HG03108 (cell line): ENCODE measurements around the gene STEAP4.

Experiments
- ATAC-seq: cut with Tn5 transposase; IDR thresholded peaks from one replicate; pipeline ENCODE4 v1.9.1; 2021; ENCODE audit warnings: moderate library complexity; ENCODE audit not compliant: unreplicated experiment

Gene STEAP4

DNA sequence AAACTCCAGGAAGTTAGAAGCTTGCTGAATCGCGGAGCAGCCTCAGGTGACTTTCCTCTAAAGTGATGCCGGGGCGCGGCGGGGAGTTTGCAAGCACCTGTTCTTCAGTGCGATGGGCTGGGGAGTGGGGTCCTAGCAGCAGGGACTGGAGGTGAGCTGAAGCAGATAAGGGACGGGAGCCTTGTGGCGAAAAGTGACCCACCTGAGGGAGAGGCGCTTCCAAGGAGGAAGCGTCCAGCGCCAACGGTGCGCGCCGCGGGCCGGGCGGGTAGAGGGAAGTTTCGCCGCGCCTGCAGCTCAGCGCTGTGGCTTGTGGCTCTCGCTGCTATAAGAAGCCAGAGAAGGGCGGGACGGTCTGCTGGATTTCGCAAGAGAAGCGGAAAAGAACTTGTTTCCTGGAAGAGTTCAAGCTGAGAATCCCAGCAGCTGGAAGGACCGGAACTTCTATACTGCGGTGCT, at the start of gene STEAP4:
Gene STEAP4, minus strand, starts transcription at position 305 of the 459 bp plus-strand sequence. CDS start 22,625 bp downstream, outside the sequence.
- ATAC-seq, result no peak

GRCh38 chr7:88355011-88355410, 48.3 kb upstream of the STEAP4 start:
- ATAC-seq, result no peak

GRCh38 chr7:88350118-88350517, 43.4 kb upstream of the STEAP4 start:
- no peak for ATAC-seq

DNA sequence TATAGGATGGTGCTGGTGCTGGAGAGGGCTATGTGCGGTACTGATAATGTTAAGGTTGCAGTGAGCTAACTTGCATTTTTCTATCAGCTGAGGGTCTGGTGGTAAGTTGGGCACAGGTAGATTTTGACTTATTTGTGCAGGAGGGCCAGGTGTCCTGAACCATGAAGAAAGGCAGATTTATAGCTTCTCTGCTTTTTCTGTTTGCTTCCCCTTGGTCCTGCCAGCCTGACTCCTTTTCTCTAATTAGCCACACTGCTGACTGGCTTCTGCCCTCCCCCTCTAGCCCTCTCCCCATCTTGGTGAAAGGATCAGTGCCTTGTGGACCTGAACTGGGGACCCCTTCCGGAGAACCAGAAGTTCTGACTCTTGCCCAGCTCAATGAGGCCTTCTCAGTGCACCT, 40.8 kb upstream of the STEAP4 start:
- no peak for ATAC-seq

DNA sequence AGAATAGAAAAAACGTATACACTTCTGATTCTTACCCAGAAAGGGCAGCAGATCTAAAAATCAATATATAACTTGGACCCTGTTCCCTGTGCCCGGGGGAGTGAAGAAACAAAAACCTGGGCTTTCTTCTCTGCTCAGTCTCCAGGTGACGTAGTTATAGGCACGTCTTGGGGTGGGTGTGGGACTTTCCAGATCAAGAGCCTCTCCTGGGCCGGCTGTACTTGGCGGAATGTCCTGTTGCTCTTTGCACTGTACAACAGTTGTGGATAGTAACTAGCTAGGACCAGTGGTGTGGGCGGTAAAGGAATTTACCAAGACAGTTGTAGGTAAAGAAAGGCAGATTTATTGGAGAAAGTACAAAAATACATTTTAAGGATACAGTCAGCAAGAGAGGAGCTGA, 40.4 kb upstream of the STEAP4 start:
- no peak for ATAC-seq

GRCh38 chr7:88346357-88346756, 39.7 kb upstream of the STEAP4 start:
- no peak for ATAC-seq

GRCh38 chr7:88344956-88345832, 38.5 kb upstream of the STEAP4 start:
- ATAC-seq, result no peak

- ATAC-seq, result no peak
Measured at GRCh38 chr7:88344271-88344670, 37.6 kb upstream of the STEAP4 start.

- ATAC-seq, result no peak
Measured at GRCh38 chr7:88339195-88339922, 32.7 kb upstream of the STEAP4 start.

- no peak for ATAC-seq
Measured at GRCh38 chr7:88338503-88338902, 31.8 kb upstream of the STEAP4 start.

GRCh38 chr7:88337572-88337971, 30.9 kb upstream of the STEAP4 start:
- no peak for ATAC-seq

DNA sequence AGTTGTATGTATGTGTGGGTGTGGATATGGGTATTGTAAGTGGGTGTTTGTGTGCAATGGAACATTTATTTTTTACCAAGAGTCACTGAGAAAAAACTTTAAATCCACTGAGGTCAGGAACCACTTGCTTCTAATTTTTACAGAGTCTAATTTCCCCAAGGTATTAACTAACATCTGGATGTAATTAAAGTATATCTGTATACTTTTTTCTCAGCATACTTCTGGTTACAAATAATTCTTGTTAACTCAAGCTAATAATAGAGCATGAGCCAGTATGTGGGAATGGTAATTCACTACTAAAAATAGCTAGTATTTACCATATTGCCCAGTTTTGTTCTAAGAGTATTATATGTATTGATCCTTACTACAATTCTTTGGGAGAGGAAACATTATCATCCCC, 24.6 kb upstream of the STEAP4 start:
- no peak for ATAC-seq

DNA sequence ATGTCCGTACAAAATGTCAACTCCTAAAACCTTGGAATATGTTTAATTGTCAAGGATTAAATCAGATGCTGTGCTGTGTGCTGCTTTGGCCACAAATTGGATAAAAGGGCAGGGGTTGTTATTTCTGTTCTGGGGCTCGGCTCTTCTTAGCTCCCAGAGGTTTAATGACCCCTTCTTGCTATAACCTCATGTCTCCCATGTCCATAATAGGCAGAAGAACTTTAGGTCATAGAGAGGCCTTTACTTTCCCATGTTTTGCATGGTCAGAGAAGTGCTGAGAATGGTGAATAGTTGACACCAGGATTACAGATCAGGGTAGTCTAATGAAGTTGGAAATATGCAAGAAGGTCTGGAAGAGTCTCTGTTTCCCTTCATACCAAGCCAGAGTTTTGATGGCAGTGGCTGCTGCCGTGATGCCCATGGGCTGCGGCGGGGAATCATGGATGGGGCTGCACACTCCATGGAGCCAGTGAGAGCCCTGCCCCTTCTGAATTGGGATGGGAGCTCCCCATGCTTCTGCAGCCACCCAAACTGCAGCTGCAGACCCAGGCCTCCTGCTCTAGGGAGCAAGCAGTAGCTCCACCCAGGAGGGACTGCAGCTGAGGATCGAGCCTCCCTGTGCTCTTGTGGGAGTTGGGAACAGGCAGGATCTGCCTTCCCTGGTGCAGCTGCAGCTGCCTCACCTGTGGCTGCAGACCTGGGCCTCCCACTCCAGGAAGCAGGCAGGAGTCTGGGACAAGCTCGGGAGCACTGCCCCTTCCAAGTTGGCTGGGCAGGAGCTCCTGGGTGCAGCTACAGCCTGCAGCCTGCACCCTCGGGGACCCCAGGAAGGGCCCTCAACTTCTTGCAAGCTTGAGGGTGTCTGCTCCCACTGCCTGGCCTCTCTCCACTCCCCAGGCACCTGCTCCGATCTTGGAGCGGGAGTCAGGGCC, 23.1 kb upstream of the STEAP4 start:
- ATAC-seq, result no peak

DNA sequence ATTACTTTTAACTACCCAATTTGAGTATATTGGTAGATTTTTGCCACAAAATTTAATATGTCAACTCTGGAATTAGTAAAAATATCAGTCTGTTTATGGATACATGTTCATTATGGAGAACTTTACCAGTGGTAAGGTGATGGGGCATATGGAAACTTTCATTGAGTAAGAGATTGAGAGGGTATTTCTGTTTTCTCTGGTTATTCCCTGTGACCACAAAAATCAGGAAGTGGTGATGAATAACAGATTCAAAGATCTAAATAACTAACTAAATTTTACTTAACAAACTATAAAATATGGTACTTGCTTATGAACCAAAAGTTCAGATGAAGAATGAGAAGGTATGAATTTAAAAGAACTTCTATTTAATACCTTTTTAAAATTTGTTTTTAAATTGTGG, 22.1 kb upstream of the STEAP4 start:
- ATAC-seq, result no peak

DNA sequence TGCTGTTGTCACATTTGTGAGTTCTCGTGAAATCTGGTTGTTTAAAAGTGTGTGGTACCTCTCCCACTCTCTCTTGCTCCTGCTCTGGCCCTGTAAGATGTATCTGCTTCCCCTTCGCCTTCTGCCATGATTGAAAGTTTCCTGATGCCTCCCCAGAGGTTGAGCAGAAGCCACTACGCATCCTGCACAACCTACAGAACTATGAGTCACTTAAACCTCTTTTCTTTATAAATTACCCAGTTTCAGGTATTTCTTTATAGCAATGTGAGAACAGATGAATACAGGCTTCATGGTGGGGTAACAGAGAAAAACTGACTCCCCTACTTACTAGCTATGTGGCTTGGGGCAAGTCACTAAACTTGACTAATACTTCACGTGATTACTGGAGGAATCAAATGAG, 18.0 kb upstream of the STEAP4 start:
- ATAC-seq, result no peak

GRCh38 chr7:88322151-88322550, 15.5 kb upstream of the STEAP4 start:
- no peak for ATAC-seq

DNA sequence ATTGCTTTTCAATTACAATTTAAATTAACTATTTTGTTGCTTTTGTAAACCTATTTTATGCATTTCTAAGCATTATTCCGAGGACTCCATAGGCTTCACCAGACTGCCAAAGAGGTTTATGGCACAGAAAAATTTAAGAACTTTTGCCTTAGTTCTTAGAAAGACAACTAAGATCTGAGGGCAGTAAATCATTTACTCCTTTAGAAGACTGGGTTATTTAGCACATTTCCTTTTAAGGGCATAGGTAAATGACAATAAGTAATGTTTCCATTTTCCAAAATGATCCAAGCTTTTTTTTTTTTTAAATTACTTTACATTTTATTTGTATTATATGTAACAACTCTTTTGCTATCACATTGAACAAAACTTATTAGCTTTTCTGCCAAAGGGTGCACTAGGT, 15.0 kb upstream of the STEAP4 start:
- no peak for ATAC-seq

DNA sequence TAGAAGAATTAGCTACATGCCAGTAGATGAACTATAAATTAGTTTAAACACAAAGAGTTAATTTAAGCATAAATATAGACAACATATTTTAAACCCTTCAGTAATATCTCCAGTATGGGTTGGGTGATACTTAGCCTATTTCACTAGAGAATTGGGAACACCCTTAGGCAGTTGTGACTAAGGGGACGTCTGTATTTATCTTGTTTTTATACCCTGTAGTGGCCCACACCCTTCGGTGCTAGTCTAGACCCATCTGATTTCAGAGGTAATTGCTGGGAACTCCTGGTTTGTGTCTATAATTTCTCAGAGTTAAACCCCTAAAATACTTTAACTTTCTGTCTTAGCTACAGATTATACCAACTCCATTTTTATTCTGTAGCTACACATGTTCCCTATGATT, 11.5 kb upstream of the STEAP4 start:
- no peak for ATAC-seq

DNA sequence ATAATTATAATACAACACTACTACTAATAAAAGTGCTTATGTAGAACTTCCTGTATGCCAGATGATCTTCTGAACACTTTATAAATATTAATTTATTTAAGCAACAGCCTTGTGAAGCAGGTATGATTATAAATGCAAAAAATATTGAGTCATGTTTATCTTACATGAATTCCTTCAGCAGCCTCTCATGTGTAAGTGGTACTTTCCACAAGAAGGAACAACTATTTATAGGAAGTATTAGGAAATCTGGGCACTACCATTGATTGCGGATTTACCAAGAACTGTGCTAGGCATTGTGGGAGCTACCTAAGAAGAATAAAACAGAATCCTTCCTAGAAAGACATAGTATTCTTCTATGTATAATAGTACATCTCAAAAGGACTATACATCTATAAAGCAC, 10.7 kb upstream of the STEAP4 start:
- no peak for ATAC-seq

DNA sequence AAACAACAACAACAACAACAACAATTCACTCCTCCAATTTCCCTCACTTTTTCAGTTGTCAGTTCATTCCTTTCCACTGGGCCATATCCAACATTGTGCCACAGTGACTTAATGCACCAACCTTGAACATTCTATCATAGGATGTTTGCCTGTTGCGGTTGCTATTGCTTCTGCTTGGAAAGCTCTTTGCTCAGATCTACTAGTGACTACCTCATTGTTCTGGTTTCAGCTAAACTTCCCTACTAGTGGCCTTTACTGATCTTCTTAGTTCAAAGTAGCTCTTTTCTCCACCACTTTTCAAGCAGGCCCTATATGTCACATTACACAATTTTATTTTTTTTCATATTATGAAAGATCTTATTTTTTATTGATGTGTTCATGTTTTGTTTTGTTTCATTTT, 9.8 kb upstream of the STEAP4 start:
- no peak for ATAC-seq

- no peak for ATAC-seq
Measured at GRCh38 chr7:88315522-88315921, 8.8 kb upstream of the STEAP4 start.
